HG03066 (cell line): ENCODE results near the gene KPNA1.

Experiments used
- ATAC-seq: cut with Tn5 transposase; IDR thresholded peaks from one replicate; pipeline ENCODE4 v1.9.1; 2021; ENCODE audit warnings: low read depth; ENCODE audit not compliant: unreplicated experiment

KPNA1 gene

DNA sequence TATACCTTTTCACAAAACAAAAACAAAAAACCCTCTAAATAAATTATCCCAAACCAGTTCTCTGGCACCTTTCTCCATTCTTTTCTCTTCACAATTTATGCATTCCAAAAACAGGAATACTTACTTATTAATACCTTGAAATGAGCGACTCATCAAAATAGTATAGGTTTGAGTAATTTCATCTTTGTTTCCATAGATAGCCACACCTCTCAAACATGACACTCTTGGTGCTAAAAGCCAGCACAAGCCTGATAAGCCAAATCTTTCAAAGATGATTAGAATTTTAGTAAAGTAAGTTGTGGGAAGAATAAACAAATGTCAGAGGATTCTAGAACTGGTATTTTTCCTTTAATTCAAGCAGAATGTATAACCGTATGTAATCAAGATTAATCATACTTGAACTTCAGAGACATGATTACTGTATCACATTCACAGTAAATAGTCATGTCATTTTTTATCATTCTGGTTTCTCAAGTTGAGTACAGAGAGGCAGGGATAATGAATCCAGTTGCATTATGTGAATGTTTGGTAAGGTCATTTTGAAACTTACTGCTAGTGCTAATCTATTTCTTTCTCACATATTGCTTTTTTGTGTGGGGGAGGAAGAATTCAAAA lies 86.8 kb downstream of the KPNA1 start:
- no peak for ATAC-seq

DNA sequence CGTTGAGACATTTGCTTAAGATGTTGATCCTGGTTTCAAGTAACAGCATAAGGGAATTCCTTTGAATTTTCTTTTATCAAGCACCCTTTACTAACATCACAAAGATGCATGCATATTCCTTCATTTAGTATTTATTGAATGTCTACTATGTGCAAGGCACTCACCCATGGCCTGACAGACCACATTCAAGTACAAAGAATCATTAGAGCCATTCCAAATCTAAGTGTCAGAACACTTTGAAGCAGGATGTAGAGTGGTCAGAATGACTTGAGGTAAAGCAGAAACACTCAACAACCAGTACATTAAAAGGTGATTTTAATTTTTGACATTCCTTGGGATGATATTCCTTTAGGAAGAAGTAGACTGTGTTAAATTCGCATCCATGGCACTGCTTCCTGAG lies 92.9 kb downstream of the KPNA1 start:
- ATAC-seq = no peak

DNA sequence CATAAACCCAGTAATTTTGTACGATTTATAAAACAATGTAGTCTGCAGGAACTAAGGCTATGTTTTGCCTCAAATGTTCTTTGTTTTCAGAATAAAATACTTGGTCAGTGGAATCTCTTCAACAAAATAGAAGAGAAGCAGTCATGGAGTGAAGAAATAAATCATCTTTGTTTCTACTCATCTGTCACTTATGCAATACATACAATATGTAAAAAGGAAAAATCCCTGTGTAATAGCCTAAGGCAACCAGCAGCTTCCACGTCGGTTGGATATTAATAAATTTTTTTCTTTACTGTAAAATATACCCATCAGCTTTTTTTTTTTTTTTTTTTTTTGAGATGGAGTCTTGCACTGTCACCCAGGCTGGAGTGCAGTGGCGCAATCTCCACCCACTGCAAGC lies 93.6 kb downstream of the KPNA1 start:
- no peak for ATAC-seq

DNA sequence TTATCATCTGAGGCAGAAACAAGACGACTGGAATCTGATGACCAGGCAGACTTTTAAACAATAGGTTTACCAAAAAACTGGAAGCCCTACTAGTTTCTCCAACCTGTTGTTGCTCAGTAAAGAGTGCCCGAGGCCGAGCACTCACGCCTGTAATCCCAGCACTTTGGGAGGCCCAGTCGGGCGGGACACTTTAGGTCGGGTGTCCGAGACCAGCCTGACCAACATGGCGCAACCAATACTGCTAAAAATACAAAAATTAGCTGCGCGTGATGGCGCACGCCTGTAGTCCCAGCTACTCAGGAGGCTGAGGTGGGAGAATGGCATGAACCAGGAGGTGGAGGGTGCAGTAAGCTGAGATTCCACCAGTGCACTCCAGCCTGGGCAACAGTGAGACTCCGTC lies 97.8 kb downstream of the KPNA1 start:
- ATAC-seq = no peak

DNA sequence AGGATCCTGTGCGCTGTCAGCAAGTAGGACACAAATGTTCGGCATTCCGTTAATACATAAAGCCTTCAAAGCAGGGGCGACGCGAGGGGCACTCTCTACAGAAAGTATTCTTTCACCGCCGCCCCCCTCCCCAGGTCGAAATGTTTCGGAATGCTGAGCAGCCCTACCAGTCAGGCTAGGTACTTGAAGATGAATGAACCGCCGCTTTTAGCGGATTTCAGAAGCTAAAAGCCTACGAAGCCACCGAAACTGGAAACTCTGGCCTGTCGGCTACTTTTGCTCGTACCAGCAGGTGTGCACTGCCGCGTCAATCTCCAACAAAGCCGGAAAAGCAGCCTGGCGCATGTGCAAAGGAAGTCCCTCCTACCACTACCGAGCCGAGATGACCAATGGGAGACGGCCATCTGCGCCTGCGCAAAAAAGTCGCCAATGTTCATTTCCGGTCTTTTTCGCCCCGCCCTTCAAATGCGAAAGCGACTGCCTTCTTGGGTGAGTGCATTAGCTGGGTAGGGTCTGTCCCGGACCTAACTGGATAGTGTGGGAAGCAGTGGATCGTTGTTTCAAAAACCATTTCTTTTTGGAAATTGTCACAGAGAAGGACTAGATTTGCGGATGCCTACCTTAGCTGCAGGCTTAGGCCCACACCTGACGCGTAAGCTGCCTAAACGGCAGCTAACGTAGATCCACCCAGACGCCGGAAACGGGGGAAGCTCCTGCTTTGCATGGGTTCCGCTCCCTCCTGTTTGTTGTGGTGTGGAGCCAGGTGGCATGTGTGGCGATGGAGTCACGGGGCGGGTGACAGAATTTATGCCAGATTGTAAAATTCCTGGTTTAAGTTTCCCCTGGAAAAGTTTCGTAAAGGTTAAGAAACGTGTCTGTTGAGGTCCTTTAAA lies 98.7 kb downstream of the KPNA1 start, which contains the start of gene WDR5B:
TSS of gene WDR5B (minus strand) at position 301 of the 893 bp plus-strand sequence. CDS start 534 bp downstream, outside the sequence.
- ATAC-seq = peak; percentile 84

DNA sequence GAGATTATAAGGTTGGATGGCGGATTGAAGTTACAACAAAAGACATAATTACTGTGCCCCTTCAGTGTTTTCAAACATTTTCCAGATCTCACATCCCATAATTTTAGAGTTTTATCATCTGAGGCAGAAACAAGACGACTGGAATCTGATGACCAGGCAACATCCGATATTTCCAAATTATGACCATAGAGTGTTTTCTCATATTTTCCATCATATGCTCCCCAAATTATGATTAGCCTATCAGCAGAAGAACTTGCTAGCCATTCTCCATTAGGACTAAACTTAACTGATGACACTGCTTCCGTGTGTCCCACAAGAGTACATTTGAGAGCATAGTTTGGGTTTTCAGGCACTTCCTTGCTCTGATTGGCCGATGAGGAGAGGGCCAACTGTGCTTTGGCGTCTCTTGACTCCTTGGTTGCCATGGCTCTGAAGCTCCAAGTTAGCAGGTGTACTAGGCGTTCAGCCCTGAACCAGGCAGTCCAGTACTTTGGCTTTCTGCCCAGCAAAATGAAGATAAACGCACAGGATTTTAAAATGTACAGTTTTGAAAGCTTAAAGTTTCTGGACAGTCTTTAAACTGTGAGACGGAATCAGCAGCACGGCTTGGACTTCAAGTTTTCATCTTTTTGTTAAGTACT lies 99.5 kb downstream of the KPNA1 start:
- ATAC-seq = peak; percentile 58

DNA sequence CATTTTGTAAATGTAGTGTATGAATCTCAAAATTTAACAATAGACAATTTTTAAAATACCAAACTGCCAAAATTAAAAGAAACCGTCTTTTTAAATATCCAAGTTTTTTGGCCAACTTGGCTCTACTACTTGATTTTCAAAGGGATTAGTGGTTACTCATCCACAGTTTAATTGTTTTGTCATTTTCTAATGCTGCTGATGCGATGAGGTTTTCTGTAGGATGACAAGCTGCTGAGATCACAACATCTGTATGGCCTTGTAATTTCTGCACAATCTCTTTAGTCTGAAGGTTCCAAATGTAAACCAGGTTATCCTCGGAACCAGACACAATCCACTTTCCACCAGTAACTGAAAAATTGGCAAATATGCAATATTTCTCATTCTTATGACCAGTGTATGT lies 100.3 kb downstream of the KPNA1 start:
- no peak for ATAC-seq

DNA sequence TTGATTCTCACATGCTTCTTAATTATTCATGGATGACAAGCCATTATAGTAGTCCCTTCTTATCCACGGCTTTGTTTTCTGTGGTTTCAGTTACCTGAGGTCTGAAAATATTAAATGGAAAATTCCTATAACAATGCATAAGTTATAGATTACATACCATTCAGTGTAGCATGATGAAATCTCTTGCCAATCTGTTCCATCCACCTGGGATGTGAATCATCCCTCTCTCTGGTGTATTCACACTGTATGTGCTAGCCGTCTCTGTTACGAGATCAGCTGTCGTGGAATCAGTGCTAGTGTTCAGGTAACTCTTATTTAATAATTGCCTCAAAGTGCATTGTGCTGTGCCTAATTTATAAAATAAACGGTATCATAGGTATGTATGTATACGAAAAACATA lies 104.1 kb downstream of the KPNA1 start:
- ATAC-seq = no peak

DNA sequence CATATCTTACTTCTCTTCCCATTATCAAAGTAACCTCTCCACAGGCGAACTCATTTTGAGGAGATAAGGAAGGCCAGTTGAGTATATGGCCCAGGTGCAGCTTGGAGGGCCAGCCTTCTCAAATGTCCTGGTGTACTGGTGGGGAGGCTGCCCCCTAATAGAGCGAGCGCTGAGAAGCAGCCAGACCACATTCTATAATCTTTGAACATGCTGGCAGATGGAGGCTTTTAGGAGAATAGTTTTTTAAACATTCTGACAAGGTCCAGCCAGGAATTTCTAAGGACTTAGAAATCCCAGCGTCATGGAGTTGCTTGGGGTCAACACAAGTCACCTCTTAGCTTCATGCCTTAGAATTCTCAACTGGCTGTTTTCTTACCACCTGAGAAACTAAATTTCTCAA lies 104.6 kb downstream of the KPNA1 start:
- ATAC-seq = no peak

DNA sequence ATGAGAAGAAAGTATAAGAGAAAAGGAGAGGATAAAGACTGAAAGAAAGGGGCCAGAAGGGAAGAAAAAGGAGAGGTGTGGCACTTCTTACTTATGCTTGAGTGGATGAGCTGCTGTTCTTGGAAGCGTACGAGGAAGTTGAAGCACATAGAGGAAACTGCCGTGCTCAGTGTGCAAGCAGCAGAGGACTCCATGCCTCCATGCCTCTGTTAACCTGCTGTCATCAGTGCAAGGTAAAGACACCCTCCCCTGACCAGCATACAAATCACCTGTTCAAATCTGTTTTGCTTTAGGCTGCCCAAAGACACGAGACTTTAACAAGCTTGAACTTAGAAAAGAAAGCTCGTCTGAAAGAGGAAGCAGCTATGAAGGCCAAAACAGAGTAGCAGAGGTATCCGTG lies 105.3 kb downstream of the KPNA1 start:
- no peak for ATAC-seq

DNA sequence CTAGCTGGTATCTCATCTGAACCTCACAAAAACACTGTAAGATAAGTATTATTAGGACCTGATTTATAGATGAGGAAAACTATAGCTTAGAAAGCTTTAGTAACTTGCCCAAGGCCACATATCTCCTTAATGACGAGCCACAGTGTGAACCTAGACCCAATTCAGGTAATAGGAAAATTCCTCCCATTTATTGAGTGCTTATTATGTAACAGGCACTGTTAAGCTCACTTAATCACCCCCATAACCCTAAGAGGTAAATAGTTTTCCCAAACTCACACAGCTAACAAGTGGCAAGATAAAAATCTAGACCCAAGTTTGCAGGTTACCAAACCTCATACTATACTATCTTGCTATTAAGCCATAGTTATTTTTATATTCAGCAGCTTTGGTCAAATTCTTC lies 106.8 kb downstream of the KPNA1 start:
- no peak for ATAC-seq

DNA sequence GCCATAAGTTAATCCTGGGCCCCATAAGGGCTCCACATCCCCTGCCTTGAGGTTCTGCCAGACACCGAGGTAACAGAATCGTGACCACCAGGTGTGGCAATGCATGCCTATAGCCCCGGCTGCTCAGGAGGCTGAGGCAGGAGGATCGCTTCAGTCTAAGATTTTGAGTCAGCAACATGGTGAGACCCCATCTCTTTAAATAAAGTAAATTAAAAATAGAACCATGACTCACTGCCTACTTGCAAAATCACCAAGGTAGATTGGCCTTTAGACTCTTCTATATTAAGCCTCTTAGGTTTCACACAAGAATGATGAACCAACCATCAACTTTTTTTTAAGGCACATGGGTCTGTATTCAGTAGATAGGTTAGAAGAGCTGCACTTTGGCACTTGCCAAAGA lies 108.5 kb downstream of the KPNA1 start:
- ATAC-seq = no peak

DNA sequence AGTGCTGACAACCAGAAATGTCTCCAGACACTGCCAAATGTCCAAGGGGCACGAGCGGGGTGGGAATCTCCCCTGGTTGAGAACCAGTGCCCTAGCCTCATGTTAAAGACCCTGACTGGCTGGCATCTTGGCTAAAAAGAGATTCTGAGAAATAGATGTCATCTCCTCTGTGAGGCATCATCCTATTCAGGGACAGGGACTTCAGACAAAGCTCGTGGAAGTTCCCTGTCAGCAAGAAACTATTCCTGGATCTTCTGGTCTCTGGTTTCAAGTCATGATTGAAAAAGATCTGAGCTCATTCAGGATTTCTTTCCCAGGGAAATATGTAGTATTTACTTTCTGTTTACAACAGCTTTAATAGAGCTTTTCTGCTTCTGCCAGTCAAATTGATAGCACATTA lies 109.7 kb downstream of the KPNA1 start:
- ATAC-seq = no peak

DNA sequence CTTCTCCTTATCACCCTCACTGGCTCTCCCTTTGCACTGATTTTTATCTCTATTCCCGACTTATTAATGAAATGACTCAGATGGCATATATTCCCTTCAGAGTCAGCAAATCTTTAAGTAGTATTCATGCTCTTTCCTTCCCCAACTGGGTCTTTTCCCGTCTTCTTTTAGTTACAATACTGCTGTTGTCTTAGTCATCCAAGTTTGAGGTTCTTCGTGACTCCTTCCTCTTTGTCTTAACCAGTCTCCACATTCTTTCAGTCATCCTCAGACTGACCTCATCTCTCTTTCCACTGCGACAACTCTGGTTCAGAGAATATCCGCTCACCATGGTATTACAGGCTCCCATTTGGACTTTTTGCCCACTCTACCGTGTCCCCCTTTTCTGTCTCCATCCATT lies 111.2 kb downstream of the KPNA1 start:
- ATAC-seq = no peak

DNA sequence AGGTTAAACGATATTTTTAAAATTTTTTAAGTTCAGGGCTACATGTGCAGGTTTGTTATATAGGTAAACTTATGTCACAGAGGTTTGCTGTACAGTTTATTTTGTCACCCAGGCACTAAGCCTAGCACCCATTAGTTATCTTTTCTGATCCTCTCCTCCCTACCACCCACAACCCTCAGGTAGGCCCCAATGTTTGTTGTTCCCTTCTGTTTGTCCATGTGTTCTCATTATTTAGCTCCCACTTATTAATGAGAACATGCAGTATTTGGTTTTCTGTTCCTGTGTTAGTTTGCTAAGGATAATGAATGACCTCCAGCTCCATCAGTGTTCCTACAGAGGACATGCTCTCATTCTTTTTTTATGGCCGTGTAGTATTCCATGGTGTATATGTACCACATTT lies 115.8 kb downstream of the KPNA1 start:
- no peak for ATAC-seq

DNA sequence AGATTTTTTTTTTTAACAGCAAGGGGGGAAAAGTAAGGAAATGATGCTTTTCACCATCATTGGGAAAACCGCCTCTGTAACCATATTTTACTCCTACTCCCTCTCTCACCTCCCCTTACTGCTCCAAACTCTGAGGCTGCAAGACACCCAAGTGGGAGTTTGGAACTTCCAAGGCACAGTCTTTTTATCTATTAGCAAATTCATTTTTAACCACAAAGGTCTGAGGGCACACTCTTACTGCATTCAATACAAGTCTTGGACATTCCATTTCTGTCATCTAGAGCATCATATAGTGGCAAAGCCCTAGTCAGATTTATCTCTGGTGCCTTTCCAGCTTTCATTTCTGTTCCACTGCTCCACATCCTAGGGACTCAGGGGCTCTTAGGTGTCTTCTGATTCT lies 117.5 kb downstream of the KPNA1 start:
- no peak for ATAC-seq

DNA sequence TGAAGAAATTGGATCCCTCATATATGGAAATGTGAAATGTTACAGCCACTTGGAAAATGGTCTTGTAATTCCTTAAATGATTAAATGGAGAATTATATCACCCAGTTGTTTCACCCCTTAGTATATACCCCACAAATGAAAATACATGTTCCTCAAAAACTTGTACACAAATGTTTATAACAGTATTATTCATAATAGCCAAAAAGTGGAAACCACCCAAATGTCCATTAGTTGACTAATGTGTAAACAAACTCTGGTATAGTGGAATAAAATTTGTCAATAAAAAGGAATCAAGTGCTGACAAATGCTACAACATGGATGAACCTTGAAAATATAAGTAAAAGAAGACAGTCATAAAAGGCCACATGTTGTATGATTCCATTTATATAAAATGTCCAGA lies 118.2 kb downstream of the KPNA1 start:
- no peak for ATAC-seq

DNA sequence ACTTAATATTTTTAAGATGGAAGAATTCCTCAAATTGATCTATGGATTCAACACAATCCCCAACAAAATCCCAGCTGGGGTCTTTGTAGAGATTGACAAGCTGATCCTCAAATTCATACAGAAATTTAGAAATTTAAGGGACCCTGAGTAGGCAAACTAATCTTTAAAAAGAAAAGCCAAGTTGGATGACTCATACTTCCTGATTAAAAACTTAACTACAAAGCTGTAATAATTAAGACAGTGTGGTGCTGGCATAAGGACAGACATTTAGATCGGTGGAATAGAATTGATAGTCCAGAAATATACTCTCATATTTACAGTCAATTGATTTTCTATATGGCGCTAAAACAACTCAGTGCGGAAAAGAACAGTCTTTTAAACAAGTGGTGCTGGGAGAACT lies 119.2 kb downstream of the KPNA1 start:
- no peak for ATAC-seq

DNA sequence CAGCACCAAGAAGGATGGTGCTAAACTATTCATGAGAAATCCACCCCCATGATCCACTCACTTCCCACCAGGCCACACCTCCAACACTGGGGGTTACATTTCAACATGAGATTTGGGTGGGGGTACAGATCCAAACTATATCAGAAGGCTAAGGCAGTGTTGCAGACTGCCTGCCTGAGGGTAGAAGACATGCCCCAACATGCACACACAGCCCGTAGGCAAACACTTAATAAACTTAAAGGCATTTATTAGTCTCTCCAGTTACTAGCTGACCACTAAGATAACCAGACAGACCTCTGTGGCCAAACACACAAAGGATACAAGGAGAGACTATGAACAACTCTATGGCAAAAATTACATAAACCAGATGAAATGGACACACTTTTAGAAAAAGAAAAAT lies 120.6 kb downstream of the KPNA1 start:
- no peak for ATAC-seq

DNA sequence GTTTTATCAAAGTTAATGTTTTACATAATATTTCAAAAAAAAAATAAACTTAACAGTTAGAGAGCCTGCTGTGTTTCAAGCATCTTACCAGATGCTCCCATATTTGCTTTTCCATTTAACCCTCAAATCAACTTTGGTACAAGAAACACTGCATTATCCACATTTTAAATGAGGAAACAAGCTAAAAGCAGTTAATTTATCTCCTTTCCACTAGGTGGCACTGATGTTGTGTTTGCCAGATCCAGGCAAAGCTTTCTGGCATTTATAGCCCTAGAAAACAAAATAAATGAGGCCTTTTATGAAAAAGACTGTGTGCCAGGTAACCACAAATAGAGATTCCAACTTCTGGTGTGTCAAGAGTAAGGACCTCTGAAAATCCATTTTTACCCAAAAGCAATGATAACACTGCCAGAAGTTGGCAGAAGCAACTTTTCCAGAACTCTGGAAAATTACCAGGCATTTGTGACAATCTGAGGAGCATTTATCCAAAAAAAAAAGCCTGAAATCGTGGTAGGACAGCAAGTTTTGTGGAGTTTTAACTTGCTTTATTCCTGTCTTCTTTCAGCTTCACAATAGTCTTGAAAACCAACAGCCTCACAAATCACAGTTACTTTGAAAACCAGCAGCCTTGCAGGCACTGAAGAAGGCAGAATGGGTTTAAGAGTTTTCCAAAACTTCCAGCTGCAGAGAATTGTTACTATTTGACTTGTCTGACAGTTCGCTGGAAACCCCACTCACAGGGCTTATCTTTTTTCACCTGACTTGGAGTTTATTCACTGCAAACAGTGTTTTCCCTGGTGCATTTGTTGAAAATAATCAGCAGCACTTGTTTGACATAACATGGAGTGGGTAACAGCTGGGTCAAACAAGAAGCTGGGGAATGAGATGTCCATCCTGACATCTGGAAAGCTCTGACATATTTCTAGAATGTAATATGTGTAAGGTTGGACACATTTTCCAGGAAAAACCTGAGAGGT lies 121.6 kb downstream of the KPNA1 start:
- ATAC-seq = no peak
